Neural cell (in vitro differentiated cells): ENCODE measurements around the gene MBD2. TPM values are rescaled to one million over a fixed set of nuclear protein-coding genes. Genes with fewer than 3 reads are reported as not detected.

Experiments used
- H2AFZ ChIP-seq: fragments of 200-600, 300-800 bp; sonication (generic), shearing (Covaris generic); 2 replicates; pipeline ENCODE4 v1.6.0; 2014; ENCODE audit warnings: low read depth, mild to moderate bottlenecking, antibody characterized with exemption, low read length, moderate library complexity
- H3F3A ChIP-seq: fragments of 200-600 bp; shearing (Covaris generic); 2 replicates; pipeline ENCODE4 v1.6.1; 2016; ENCODE audit warnings: mild to moderate bottlenecking, moderate library complexity, mixed read lengths, antibody characterized with exemption, low read length; ENCODE audit not compliant: insufficient read depth, poor library complexity, severe bottlenecking
- H3K27ac ChIP-seq: fragments of 200-600, 300-800 bp; sonication (generic), shearing (Covaris generic); 2 replicates; pipeline ENCODE4 v1.5.1; 2014; ENCODE audit warnings: mild to moderate bottlenecking, low read length, moderate library complexity
- H3K27me3 ChIP-seq: fragments of 300-800, 200-600 bp; sonication (generic), shearing (Covaris generic); 2 replicates; pipeline ENCODE4 v1.6.0; 2014; ENCODE audit warnings: mild to moderate bottlenecking, low read depth, low read length, moderate library complexity; ENCODE audit not compliant: insufficient read depth
- H3K36me3 ChIP-seq: fragments of 300-800, 200-600 bp; sonication (generic), shearing (Covaris generic); 2 replicates; pipeline ENCODE4 v1.5.1; 2014; ENCODE audit warnings: mild to moderate bottlenecking, antibody characterized with exemption, low read length, moderate library complexity; ENCODE audit not compliant: insufficient read depth
- H3K4me2 ChIP-seq: fragments of 300-800, 200-600 bp; sonication (generic), shearing (Covaris generic); 2 replicates; pipeline ENCODE4 v1.6.0; 2014; ENCODE audit warnings: mild to moderate bottlenecking, low read length
- H3K4me3 ChIP-seq: fragments of 300-800, 200-600 bp; sonication (generic), shearing (Covaris generic); 2 replicates; pipeline ENCODE4 v1.5.1; 2014; ENCODE audit warnings: mild to moderate bottlenecking, low read length, moderate library complexity
- H3K79me2 ChIP-seq: fragments of 200-600 bp; shearing (Covaris generic); replicated peaks from 2 replicates; pipeline ENCODE4 v1.6.0; 2014; ENCODE audit warnings: mild to moderate bottlenecking, low read length, moderate library complexity; ENCODE audit not compliant: insufficient read depth
- H3K9ac ChIP-seq: fragments of 300-800, 200-600 bp; sonication (generic), shearing (Covaris generic); 2 replicates; pipeline ENCODE4 v1.6.1; 2016; ENCODE audit warnings: mild to moderate bottlenecking, low read length, mixed read lengths
- H3K9me2 ChIP-seq: fragments of 200-600 bp; shearing (Covaris generic); 2 replicates; pipeline ENCODE4 v1.6.1; 2016; ENCODE audit warnings: mild to moderate bottlenecking, low read length, mixed read lengths; ENCODE audit not compliant: insufficient read depth
- H3K9me3 ChIP-seq: fragments of 200-600, 300-800 bp; sonication (generic), shearing (Covaris generic); 2 replicates; pipeline ENCODE4 v1.6.1; 2016; ENCODE audit warnings: mild to moderate bottlenecking, mixed run types, low read length, moderate library complexity, mixed read lengths
- H4K20me1 ChIP-seq: fragments of 200-600 bp; shearing (Covaris generic); 2 replicates; pipeline ENCODE4 v1.6.1; 2016; ENCODE audit warnings: mild to moderate bottlenecking, mixed run types; ENCODE audit not compliant: insufficient read depth
- EP300 ChIP-seq: fragments of 450-650 bp; conservative IDR thresholded peaks from 2 replicates; pipeline ENCODE4 v1.6.1; 2014; ENCODE audit warnings: antibody characterized with exemption, mild to moderate bottlenecking, moderate library complexity; ENCODE audit not compliant: poor library complexity, severe bottlenecking
- EZH2 ChIP-seq: fragments of 200-600, 300-800 bp; shearing (Covaris generic), sonication (generic); IDR thresholded peaks from 2 replicates; pipeline ENCODE4 v1.6.1; 2014; ENCODE audit warnings: antibody characterized with exemption, low read length, borderline replicate concordance, mild to moderate bottlenecking; ENCODE audit not compliant: insufficient read depth, poor library complexity, severe bottlenecking
- MXI1 ChIP-seq: fragments of 450-650 bp; conservative IDR thresholded peaks from 2 replicates; pipeline ENCODE4 v1.6.1; 2014; ENCODE audit warnings: antibody characterized with exemption, mild to moderate bottlenecking; ENCODE audit not compliant: poor library complexity, severe bottlenecking
- POLR2AphosphoS5 ChIP-seq: IDR thresholded peaks from 2 replicates; pipeline ENCODE4 v1.6.1; 2012
- RAD21 ChIP-seq: fragments of 450-650 bp; conservative IDR thresholded peaks from 2 replicates; pipeline ENCODE4 v1.6.1; 2014; ENCODE audit warnings: antibody characterized with exemption, mild to moderate bottlenecking, moderate library complexity
- SMC3 ChIP-seq: fragments of 450-650 bp; conservative IDR thresholded peaks from 2 replicates; pipeline ENCODE4 v1.6.1; 2014; ENCODE audit warnings: antibody characterized with exemption, mild to moderate bottlenecking, moderate library complexity; ENCODE audit not compliant: poor library complexity
- TAF1 ChIP-seq: IDR thresholded peaks from 2 replicates; pipeline ENCODE4 v1.6.1; 2012; ENCODE audit warnings: low read depth
- polyA plus RNA-seq: library from polyadenylated mRNA; depleted of rRNA; stranded (reverse); fragments of >200 nt; gene quantifications from 2 replicates; pipeline ENCODE4 v1.2.3, GENCODE V29; 2014
- TF ChIP-seq, protein P1 (sequence below): IDR thresholded peaks from 2 replicates; pipeline ENCODE4 v1.6.1; 2012; ENCODE audit warnings: borderline replicate concordance
- TF ChIP-seq, protein P2 (sequence below): fragments of 450-650 bp; IDR thresholded peaks from 2 replicates; pipeline ENCODE4 v1.5.1; 2014; ENCODE audit warnings: antibody characterized with exemption, mild to moderate bottlenecking, moderate library complexity; ENCODE audit not compliant: poor library complexity, severe bottlenecking

MBD2 gene
- polyA plus RNA-seq, 1 donor from 2014 or later = 16.4 TPM

DNA sequence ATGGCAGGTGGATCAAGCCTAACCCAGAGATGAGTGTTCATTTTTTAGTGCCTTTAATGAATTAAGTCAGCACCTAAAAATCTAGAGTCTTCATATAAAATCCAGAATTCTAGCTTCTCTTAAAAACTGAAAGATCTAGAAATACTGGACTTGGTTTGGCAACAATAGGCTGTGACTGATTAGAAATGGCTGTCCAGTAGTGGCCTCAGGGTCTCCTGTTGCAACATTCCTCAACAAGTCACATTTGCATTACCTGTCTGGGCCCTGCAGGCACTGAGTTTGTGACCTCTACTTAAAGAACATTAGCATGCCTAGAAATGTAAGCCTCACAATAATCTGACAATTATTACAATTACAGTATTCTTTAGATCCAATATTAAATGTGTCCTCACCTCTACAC is 33.1 kb downstream of the MBD2 start:
- H3K27ac ChIP-seq = no peak overlapping the region
- no peaks in the 10 kb centered on the region for H3K79me2 ChIP-seq
- no peak overlapping the region for H3K4me2 ChIP-seq

DNA sequence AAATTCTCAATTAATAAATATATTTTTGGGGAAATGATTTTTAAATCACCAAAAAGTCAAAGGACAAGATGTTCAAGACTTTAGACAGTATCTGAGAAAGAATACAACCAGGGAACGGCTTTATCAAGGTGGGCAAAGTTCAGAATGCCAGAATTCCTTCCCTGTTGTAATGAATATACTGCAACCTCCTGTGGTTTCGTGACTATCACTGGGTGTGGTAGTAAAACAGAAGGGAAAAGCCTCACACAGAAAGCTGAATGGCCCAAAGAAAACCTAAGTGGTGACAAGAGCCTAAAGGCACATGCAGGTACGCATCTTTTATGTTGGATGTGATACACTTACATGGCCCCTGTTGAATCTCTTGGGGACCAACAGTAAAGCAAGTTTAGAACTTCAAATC is 37.1 kb downstream of the MBD2 start:
- Histone ChIP-seq H3K9me2 (no peaks in the 10 kb centered on the region), H3F3A (no peaks in the 10 kb centered on the region), H3K36me3 (no peaks in the 10 kb centered on the region), H3K27me3 (no peaks in the 10 kb centered on the region), H3K27ac (no peak overlapping the region), H4K20me1 (no peaks in the 10 kb centered on the region), H3K79me2 (no peaks in the 10 kb centered on the region), H3K9me3 (no peaks in the 10 kb centered on the region), H2AFZ (no peak overlapping the region), H3K4me2 (no peak overlapping the region), H3K9ac (no peak overlapping the region), H3K4me3 (no peak overlapping the region)
- TF ChIP-seq, protein P1, sequence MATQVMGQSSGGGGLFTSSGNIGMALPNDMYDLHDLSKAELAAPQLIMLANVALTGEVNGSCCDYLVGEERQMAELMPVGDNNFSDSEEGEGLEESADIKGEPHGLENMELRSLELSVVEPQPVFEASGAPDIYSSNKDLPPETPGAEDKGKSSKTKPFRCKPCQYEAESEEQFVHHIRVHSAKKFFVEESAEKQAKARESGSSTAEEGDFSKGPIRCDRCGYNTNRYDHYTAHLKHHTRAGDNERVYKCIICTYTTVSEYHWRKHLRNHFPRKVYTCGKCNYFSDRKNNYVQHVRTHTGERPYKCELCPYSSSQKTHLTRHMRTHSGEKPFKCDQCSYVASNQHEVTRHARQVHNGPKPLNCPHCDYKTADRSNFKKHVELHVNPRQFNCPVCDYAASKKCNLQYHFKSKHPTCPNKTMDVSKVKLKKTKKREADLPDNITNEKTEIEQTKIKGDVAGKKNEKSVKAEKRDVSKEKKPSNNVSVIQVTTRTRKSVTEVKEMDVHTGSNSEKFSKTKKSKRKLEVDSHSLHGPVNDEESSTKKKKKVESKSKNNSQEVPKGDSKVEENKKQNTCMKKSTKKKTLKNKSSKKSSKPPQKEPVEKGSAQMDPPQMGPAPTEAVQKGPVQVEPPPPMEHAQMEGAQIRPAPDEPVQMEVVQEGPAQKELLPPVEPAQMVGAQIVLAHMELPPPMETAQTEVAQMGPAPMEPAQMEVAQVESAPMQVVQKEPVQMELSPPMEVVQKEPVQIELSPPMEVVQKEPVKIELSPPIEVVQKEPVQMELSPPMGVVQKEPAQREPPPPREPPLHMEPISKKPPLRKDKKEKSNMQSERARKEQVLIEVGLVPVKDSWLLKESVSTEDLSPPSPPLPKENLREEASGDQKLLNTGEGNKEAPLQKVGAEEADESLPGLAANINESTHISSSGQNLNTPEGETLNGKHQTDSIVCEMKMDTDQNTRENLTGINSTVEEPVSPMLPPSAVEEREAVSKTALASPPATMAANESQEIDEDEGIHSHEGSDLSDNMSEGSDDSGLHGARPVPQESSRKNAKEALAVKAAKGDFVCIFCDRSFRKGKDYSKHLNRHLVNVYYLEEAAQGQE = no peak
- TF ChIP-seq EZH2 (no peak), POLR2AphosphoS5 (no peak), MXI1 (no peak), EP300 (no peak), SMC3 (no peak), TAF1 (no peak), RAD21 (no peak)
- TF ChIP-seq, protein P2, sequence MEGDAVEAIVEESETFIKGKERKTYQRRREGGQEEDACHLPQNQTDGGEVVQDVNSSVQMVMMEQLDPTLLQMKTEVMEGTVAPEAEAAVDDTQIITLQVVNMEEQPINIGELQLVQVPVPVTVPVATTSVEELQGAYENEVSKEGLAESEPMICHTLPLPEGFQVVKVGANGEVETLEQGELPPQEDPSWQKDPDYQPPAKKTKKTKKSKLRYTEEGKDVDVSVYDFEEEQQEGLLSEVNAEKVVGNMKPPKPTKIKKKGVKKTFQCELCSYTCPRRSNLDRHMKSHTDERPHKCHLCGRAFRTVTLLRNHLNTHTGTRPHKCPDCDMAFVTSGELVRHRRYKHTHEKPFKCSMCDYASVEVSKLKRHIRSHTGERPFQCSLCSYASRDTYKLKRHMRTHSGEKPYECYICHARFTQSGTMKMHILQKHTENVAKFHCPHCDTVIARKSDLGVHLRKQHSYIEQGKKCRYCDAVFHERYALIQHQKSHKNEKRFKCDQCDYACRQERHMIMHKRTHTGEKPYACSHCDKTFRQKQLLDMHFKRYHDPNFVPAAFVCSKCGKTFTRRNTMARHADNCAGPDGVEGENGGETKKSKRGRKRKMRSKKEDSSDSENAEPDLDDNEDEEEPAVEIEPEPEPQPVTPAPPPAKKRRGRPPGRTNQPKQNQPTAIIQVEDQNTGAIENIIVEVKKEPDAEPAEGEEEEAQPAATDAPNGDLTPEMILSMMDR = no peak

More for the DNA sequence above, 33.1 kb downstream of the MBD2 start:
- H3F3A ChIP-seq = no peaks in the 10 kb centered on the region
- no peaks in the 10 kb centered on the region for H3K9me3 ChIP-seq
- no peaks in the 10 kb centered on the region for H4K20me1 ChIP-seq
- no peaks in the 10 kb centered on the region for H3K27me3 ChIP-seq
- no peaks in the 10 kb centered on the region for H3K36me3 ChIP-seq
- no peak overlapping the region for H3K9ac ChIP-seq
- H2AFZ ChIP-seq = no peak overlapping the region
- H3K4me3 ChIP-seq = no peak overlapping the region
- TF ChIP-seq, protein P2 = no peak
- TF ChIP-seq POLR2AphosphoS5 (no peak), TAF1 (no peak), RAD21 (no peak), EZH2 (no peak), SMC3 (no peak), MXI1 (no peak), EP300 (no peak)
- TF ChIP-seq, protein P1 = no peak
- no peaks in the 10 kb centered on the region for H3K9me2 ChIP-seq
